ENCODE measurements around the gene SIX1. TPM values are rescaled to one million over a fixed set of nuclear protein-coding genes. Genes with fewer than 3 reads are reported as not detected.

SIX1 gene
- total RNA-seq, result 10 to 100 TPM in 3 of 4 donors, 1 to 10 TPM in 1; 8.8 to 27.5 (median 16.0) TPM

GRCh38 chr14:60648934-60649874 is at the start of gene SIX1:
Gene SIX1 (minus strand): TSS chr14:60649477. CDS start chr14:60649189, 288 bp downstream.
- no peak for TF ChIP-seq CTCF (IDR thresholded peaks at IDR 0.05; ENCODE audit: low read depth)

- TF ChIP-seq CTCF (IDR thresholded peaks at IDR 0.05; ENCODE audit: low read depth), result no peak
Measured at GRCh38 chr14:60695327-60695726, 46.0 kb upstream of the SIX1 start.

GRCh38 chr14:60691383-60692113 is 42.3 kb upstream of the SIX1 start:
- no peak for TF ChIP-seq CTCF (IDR thresholded peaks at IDR 0.05; ENCODE audit: low read depth)

GRCh38 chr14:60686865-60687264 is 37.6 kb upstream of the SIX1 start:
- no peak for TF ChIP-seq CTCF (IDR thresholded peaks at IDR 0.05; ENCODE audit: low read depth)

- TF ChIP-seq CTCF (IDR thresholded peaks at IDR 0.05; ENCODE audit: low read depth), result no peak
Measured at GRCh38 chr14:60684203-60684602, 34.9 kb upstream of the SIX1 start.

GRCh38 chr14:60681271-60681670 is 32.0 kb upstream of the SIX1 start:
- TF ChIP-seq CTCF (IDR thresholded peaks at IDR 0.05; ENCODE audit: low read depth), result no peak

- TF ChIP-seq CTCF (IDR thresholded peaks at IDR 0.05; ENCODE audit: low read depth), result no peak
Measured at GRCh38 chr14:60680511-60680910, 31.2 kb upstream of the SIX1 start.
